Gastroesophageal sphincter (tissue), 3 donors: ENCODE measurements around the gene PLXNA2.

Experiments used
- CTCF ChIP-seq, 4 experiments: fragments of 200-600 bp in 2 of 4; fragments of 450-650 bp in 2 of 4; sonication (generic) in 1 of 4; IDR thresholded peaks; one replicate each; pipeline ENCODE4 v1.5.1; 2017 to 2019; ENCODE audit warnings: antibody characterized with exemption in 4 of 4, mild to moderate bottlenecking in 2 of 4, moderate library complexity in 2 of 4
- EP300 ChIP-seq: sonication (generic); formaldehyde crosslinking; IDR thresholded peaks from one replicate; pipeline ENCODE4 v1.6.1; 2017; ENCODE audit warnings: antibody characterized with exemption, mild to moderate bottlenecking
- POLR2A ChIP-seq, 2 donors: fragments of 450-650 bp; IDR thresholded peaks; one replicate each; pipeline ENCODE4 v1.6.1; 2017; ENCODE audit warnings: antibody characterized with exemption in 2 of 2, mild to moderate bottlenecking in 2 of 2, moderate library complexity in 1 of 2
- POLR2AphosphoS5 ChIP-seq: sonication (generic); formaldehyde crosslinking; IDR thresholded peaks from one replicate; pipeline ENCODE4 v1.6.1; 2017; ENCODE audit warnings: antibody characterized with exemption

- TF ChIP-seq CTCF (IDR thresholded peaks at IDR 0.05) (no peak), EP300 (no peak), POLR2A (IDR thresholded peaks at IDR 0.05) (no peak), POLR2AphosphoS5 (no peak)
Observed at GRCh38 chr1:208165659-208166058, 78.5 kb downstream of the PLXNA2 start.
